ENCODE data around the gene SERINC2.
"Not testable (repeated sequence)": the region's sequence is repeated elsewhere in the genome, so short reads cannot be mapped to it uniquely, and the experiment has no call there.

SERINC2 gene

DNA sequence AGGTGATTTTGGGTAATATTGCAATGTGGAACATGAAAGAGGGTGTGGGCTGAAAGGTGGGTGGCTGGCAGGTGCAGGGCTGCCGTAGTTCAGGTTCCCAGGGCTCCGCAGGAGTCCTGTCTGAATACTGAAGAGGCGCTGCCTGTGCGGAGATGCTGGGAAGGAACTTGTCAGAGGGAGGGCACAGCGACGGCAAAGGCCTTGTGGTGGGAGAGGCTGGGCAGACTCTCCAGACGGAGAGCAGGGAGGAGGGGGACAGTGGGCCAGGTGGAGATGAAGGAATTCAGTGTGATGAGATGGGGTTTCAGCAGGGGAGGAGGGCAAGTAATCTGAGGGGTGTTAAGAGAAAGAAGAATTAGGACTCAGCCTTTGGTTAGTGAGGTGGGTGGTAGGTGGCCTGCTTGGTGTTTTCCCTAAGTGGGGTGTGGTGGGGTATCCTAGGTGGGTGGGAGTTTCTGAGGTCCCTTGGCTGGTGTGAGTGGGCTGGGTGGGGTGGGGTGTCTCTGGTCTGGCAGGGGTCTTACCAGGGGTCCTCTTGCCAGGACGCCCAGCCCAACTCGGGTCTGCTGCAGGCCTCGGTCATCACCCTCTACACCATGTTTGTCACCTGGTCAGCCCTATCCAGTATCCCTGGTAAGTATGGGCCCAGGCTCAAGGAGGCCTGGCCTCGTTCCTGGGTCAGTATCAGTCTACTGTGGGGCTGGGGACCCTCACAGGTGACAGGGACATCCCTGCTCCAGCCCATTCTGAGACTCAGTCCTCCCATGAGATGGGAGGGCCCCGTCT, 15.6 kb downstream of the SERINC2 start:
- Mint-ChIP-seq H3K36me3 (ENCODE audit: low read depth) (peaks cover 14% of the 10 kb centered on the region), H3K27ac (no peak overlapping the region), H3K9me3 (no peaks in the 10 kb centered on the region), H3K4me3 (no peak overlapping the region), H3K27me3 (ENCODE audit: low read depth) (no peaks in the 10 kb centered on the region), H3K4me1 (peaks cover 4% of the 10 kb centered on the region)
- TF ChIP-seq, protein P1, sequence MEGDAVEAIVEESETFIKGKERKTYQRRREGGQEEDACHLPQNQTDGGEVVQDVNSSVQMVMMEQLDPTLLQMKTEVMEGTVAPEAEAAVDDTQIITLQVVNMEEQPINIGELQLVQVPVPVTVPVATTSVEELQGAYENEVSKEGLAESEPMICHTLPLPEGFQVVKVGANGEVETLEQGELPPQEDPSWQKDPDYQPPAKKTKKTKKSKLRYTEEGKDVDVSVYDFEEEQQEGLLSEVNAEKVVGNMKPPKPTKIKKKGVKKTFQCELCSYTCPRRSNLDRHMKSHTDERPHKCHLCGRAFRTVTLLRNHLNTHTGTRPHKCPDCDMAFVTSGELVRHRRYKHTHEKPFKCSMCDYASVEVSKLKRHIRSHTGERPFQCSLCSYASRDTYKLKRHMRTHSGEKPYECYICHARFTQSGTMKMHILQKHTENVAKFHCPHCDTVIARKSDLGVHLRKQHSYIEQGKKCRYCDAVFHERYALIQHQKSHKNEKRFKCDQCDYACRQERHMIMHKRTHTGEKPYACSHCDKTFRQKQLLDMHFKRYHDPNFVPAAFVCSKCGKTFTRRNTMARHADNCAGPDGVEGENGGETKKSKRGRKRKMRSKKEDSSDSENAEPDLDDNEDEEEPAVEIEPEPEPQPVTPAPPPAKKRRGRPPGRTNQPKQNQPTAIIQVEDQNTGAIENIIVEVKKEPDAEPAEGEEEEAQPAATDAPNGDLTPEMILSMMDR (IDR thresholded peaks at IDR 0.05; ENCODE audit: unreplicated experiment in 3 of 3), result no peak

DNA sequence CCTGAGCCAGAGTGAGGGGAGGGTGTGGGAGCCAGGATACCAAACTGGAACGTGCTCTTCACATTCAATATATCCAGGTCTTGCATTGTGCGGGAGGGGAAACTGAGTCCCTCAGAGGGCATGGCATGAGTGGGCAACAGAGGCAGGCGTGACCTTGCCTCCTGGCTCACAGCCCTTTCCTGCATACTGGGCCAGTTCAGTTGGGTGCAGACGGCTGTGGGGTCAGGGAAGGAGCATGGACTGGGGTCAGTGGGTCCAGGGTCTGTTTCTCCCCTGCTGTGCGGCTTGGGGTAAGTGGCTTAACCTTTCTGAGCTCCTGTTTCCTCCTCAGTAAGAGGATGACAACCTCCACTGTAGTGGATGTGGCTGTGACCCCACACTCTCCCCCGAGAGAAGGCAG, 16.6 kb downstream of the SERINC2 start:
- Mint-ChIP-seq H3K36me3 (ENCODE audit: low read depth) (peaks cover 14% of the 10 kb centered on the region), H3K9me3 (no peaks in the 10 kb centered on the region), H3K4me1 (peaks cover 4% of the 10 kb centered on the region), H3K4me3 (no peak overlapping the region), H3K27ac (no peak overlapping the region), H3K27me3 (ENCODE audit: low read depth) (peaks cover 3% of the 10 kb centered on the region)
- TF ChIP-seq, protein P1 (IDR thresholded peaks at IDR 0.05; ENCODE audit: unreplicated experiment in 3 of 3), result no peak

DNA sequence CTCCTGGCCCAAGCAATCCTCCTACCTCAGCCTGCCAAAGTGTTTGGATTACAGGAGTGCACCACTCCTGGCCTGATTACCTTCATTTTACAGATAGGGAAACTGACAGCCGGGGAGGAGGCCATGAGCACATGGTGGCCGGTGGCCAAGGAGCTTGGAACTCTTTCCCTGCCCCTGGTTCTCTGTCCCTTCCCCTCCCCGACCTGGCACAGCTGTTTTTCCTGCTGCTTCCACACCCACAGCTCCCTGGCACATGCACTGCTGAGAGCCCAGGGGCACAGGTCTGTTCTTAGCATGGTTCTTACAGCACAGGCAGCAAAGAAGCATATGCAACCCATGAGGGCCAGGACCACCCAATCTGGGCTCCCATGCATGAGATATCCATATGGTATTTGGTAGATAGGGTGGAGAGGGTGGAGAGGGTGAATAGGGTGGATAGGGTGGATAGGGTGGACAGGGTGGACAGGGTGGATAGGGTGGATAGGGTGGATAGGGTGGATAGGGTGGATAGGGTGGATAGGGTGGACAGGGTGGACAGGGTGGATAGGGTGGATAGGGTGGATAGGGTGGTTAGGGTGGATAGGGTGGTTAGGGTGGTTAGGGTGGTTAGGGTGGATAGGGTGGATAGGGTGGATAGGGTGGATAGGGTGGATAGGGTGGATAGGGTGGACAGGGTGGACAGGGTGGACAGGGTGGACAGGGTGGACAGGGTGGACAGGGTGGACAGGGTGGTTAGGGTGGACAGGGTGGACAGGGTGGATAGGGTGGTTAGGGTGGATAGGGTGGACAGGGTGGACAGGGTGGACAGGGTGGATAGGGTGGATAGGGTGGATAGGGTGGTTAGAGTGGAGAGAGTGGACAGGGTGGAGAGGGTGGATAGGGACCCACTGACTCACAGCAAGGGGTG, 18.6 kb downstream of the SERINC2 start:
- H3K4me3 Mint-ChIP-seq; H3K27ac Mint-ChIP-seq; H3K4me1 Mint-ChIP-seq; H3K27me3 Mint-ChIP-seq (ENCODE audit: low read depth); H3K9me3 Mint-ChIP-seq: not testable (repeated sequence)
- peaks cover 14% of the 10 kb centered on the region for H3K36me3 Mint-ChIP-seq (ENCODE audit: low read depth)

DNA sequence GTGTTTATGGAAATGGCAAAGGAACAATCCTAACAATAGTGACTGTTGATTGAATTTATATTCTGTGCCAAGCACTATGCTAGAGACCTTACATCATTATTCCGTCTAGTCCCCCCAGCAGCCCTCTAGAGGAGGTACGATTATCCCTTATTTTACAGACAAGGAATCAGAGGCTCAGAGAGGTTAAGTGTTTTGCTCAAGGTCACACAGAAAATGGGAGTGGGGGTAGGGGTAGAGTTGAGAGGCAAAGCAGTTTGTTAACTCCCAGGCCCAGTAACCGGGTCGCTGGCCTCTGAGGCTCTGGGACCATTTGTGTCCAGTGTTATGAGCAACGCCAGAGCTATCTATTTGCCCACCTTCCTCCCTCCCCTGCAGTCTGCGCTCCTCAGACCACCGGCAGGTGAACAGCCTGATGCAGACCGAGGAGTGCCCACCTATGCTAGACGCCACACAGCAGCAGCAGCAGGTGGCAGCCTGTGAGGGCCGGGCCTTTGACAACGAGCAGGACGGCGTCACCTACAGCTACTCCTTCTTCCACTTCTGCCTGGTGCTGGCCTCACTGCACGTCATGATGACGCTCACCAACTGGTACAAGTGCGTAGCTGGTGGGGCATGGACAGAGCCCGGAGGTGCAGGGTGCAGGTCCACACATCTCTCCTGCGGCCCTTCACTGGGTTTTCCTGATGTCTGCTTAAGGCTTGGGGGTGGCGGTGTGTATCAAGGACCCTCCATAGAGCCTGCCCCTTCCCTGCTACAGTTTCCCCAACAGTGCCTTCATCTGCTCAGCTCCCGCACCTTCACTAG, 19.8 kb downstream of the SERINC2 start:
- Mint-ChIP-seq H3K4me1 (peaks cover 4% of the 10 kb centered on the region), H3K4me3 (no peak overlapping the region), H3K27me3 (ENCODE audit: low read depth) (peaks cover 3% of the 10 kb centered on the region), H3K36me3 (ENCODE audit: low read depth) (peaks cover 10% of the 10 kb centered on the region), H3K27ac (no peak overlapping the region), H3K9me3 (no peaks in the 10 kb centered on the region)
- TF ChIP-seq, protein P1 (IDR thresholded peaks at IDR 0.05; ENCODE audit: unreplicated experiment in 3 of 3), result no peak

DNA sequence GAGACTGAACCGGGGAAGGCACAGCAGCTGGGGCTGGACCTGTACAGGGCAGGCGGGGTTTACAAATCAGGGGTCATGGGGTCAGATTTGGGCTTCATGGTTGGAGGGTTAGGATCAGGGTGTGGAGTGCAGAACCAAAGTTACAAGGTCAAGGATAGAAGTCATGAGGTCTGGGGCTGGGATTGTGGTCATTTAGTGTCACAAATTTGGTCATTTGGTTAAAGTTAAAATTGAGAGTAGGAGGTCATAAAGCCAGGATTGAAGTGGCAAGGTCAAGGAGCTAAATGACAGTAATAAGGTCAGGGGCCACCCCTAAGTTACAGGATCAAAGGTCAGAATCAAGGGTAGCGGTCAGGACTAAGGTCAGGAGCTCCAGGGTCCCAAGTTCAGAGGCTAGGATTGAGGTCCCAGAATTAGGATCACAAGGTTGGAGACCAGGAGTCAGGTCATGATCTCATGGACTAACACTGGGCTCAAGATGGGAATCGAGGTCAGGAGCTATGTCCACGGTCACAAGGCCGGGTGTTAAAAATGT, 20.4 kb downstream of the SERINC2 start:
- Mint-ChIP-seq H3K4me1 (peaks cover 4% of the 10 kb centered on the region), H3K9me3 (no peaks in the 10 kb centered on the region), H3K27me3 (ENCODE audit: low read depth) (peaks cover 3% of the 10 kb centered on the region), H3K27ac (no peak overlapping the region), H3K36me3 (ENCODE audit: low read depth) (peaks cover 10% of the 10 kb centered on the region), H3K4me3 (no peak overlapping the region)
- TF ChIP-seq, protein P1 (IDR thresholded peaks at IDR 0.05; ENCODE audit: unreplicated experiment in 3 of 3), result no peak

Data from nephron (organoid).